ENCODE results near the gene LRRC73.
"Not testable (repeated sequence)": the region's sequence is repeated elsewhere in the genome, so short reads cannot be mapped to it uniquely, and the experiment has no call there.

DNA sequence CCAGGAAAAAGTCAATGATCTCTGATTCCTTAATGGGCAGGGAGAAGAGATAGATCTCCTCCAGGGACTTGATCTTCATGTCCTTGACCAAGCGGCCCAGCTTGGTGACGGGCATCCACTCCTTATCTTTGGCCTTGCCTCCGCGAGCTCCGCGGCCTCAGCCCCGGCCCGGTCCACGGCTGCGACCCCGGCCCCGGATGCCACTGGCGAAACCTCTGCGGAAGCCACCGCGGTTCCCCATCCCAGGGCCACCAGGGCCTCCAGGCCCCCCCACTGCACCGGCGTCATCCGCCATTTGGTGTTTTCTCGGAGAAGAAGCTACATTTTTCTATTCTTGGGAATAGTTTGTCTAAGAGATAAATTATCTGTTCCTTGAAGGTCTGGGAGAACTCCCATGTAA is 29.3 kb upstream of the LRRC73 start:
- TF ChIP-seq CTCF (IDR thresholded peaks at IDR 0.05); MAX (CRISPR knock-in tag; IDR thresholded peaks at IDR 0.05); RORB (CRISPR knock-in tag; IDR thresholded peaks at IDR 0.05); CREM (CRISPR knock-in tag; IDR thresholded peaks at IDR 0.05); ZNF423 (CRISPR knock-in tag; IDR thresholded peaks at IDR 0.05); NFE2L1 (CRISPR knock-in tag; IDR thresholded peaks at IDR 0.05); NFATC4 (CRISPR knock-in tag; IDR thresholded peaks at IDR 0.05); SMAD4 (CRISPR knock-in tag; IDR thresholded peaks at IDR 0.05); FOXJ3 (CRISPR knock-in tag; IDR thresholded peaks at IDR 0.05; ENCODE audit: borderline replicate concordance); JUN (CRISPR knock-in tag; IDR thresholded peaks at IDR 0.05); SP1 (CRISPR knock-in tag; conservative IDR thresholded peaks at IDR 0.05); NR3C1 (CRISPR knock-in tag; conservative IDR thresholded peaks at IDR 0.05; ENCODE audit: low read depth): not testable (repeated sequence)
